ENCODE measurements around the gene MAD1L1.

DNA sequence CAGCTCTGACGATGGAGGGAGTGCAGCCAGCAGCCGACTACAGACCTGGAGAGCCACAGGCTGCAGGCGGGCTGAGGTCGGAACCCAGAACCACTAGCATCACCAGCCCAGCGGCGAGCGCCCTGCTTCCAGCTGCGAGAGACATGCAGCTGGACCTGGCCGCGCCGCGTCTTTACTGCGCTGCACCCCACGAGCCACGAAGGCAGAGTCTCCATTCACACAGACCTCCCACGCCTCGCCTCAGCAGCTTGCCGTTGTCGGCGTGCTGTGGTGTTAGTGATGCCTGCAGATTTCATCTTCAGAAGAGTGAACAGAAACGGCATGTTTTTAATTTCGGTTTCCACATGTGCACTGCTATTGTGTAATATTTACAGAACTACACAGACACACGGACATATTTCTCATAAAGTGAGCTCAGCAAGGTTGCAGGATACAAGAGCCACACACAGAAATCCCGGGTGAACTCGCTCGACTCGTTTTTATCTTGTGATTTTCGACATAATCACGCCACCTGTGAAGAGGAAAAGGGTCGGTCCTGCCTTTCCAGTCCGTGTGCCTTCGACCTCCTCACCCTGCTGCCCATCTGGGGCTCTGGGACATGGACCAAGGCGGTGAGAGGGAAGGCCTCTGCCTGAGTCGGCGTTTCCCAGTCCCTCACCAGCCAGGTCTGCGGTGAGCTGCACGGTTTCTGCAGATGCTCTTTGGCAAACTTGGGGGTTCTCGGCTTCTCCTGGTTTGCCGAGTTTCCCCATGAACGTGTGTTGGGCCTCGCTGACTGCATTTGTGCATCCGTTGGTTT lies 310.5 kb downstream of the MAD1L1 start:
- no peak for TF ChIP-seq EZH2 (IDR thresholded peaks at IDR 0.05; ENCODE audit: borderline replicate concordance, low read depth, low read length, poor library complexity, severe bottlenecking)
- TF ChIP-seq, protein P1, sequence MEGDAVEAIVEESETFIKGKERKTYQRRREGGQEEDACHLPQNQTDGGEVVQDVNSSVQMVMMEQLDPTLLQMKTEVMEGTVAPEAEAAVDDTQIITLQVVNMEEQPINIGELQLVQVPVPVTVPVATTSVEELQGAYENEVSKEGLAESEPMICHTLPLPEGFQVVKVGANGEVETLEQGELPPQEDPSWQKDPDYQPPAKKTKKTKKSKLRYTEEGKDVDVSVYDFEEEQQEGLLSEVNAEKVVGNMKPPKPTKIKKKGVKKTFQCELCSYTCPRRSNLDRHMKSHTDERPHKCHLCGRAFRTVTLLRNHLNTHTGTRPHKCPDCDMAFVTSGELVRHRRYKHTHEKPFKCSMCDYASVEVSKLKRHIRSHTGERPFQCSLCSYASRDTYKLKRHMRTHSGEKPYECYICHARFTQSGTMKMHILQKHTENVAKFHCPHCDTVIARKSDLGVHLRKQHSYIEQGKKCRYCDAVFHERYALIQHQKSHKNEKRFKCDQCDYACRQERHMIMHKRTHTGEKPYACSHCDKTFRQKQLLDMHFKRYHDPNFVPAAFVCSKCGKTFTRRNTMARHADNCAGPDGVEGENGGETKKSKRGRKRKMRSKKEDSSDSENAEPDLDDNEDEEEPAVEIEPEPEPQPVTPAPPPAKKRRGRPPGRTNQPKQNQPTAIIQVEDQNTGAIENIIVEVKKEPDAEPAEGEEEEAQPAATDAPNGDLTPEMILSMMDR (conservative IDR thresholded peaks at IDR 0.05; ENCODE audit: low read depth, low read length) = no peak
